NCI-H748 treated with DMSO at 0.1 percent for 48 hours (cell line): Measurements from ENCODE around the gene KIF16B.
"Not testable (repeated sequence)": the region's sequence is repeated elsewhere in the genome, so short reads cannot be mapped to it uniquely, and the experiment has no call there.

Experiments
- DNase-seq: peaks from one replicate; lab custom pipeline; 2025; lab: John Stamatoyannopoulos, UW

KIF16B gene

GRCh38 chr20:16257021-16257420 lies 316.2 kb downstream of the KIF16B start:
- no peak for DNase-seq

GRCh38 chr20:16246870-16247269 lies 326.4 kb downstream of the KIF16B start:
- DNase-seq, result no peak

GRCh38 chr20:16246291-16246690 lies 327.0 kb downstream of the KIF16B start:
- DNase-seq, result no peak

GRCh38 chr20:16245879-16246278 lies 327.4 kb downstream of the KIF16B start:
- DNase-seq, result no peak

- no peak for DNase-seq
Observed at GRCh38 chr20:16244892-16245291, 328.4 kb downstream of the KIF16B start.

GRCh38 chr20:16243470-16243869 lies 329.8 kb downstream of the KIF16B start:
- DNase-seq, result no peak

GRCh38 chr20:16241911-16242310 lies 331.3 kb downstream of the KIF16B start:
- no peak for DNase-seq

- DNase-seq, result no peak
Observed at GRCh38 chr20:16240355-16240754, 332.9 kb downstream of the KIF16B start.

GRCh38 chr20:16236589-16237241 lies 336.5 kb downstream of the KIF16B start:
- DNase-seq, result no peak

- DNase-seq, result no peak
Observed at GRCh38 chr20:16230402-16230801, 342.8 kb downstream of the KIF16B start.

- no peak for DNase-seq
Observed at GRCh38 chr20:16229813-16230212, 343.4 kb downstream of the KIF16B start.

- DNase-seq, result no peak
Observed at GRCh38 chr20:16228722-16229121, 344.5 kb downstream of the KIF16B start.

- not testable (repeated sequence) for DNase-seq
Observed at GRCh38 chr20:16226961-16227360, 346.3 kb downstream of the KIF16B start.

- DNase-seq, result no peak
Observed at GRCh38 chr20:16224836-16225235, 348.4 kb downstream of the KIF16B start.

GRCh38 chr20:16222859-16223411 lies 350.3 kb downstream of the KIF16B start:
- no peak for DNase-seq
